ENCODE results near the gene KCNK7. TPM values are rescaled to one million over a fixed set of nuclear protein-coding genes. Genes with fewer than 3 reads are reported as not detected.

Gene KCNK7
- polyA plus RNA-seq, 10 donors = 0.33 to 2.7 (median 1.1) TPM

Other genes with a start within 250 kb of the KCNK7 start
- under 1 TPM in 8 of 10 donors, not detected in 2; 0.10 to 0.22 (median 0.19) TPM for gene TIGD3, start 241.0 kb downstream of the KCNK7 start, polyA plus RNA-seq (ENCODE audit: insufficient read length in 10 of 10)
- 1 to 10 TPM; 5.1 to 9.4 (median 6.2) TPM for gene SLC25A45, start 213.2 kb downstream of the KCNK7 start, polyA plus RNA-seq (ENCODE audit: insufficient read length in 10 of 10)
- gene FRMD8, start 209.2 kb downstream of the KCNK7 start, polyA plus RNA-seq (ENCODE audit: insufficient read length in 10 of 10) = 10 to 100 TPM in 3 of 10 donors, 1 to 10 TPM in 7; 7.4 to 12.7 (median 9.2) TPM
- gene NEAT1, start 173.0 kb downstream of the KCNK7 start, polyA plus RNA-seq (ENCODE audit: insufficient read length in 10 of 10) = 100 to 1,000 TPM in 3 of 10 donors, 10 to 100 TPM in 7; 39.4 to 242 (median 61.8) TPM
- gene MALAT1, start 96.8 kb downstream of the KCNK7 start, polyA plus RNA-seq (ENCODE audit: insufficient read length in 10 of 10) = 100 to 1,000 TPM in 9 of 10 donors, 10 to 100 TPM in 1; 85.1 to 316 (median 172) TPM
- 10 to 100 TPM; 37.5 to 56.9 (median 41.6) TPM for gene SCYL1, start 70.7 kb downstream of the KCNK7 start, polyA plus RNA-seq (ENCODE audit: insufficient read length in 10 of 10)
- 100 to 1,000 TPM; 104 to 189 (median 128) TPM for gene LTBP3, start 37.4 kb downstream of the KCNK7 start, polyA plus RNA-seq (ENCODE audit: insufficient read length in 10 of 10)
- gene ZNRD2, start 25.3 kb downstream of the KCNK7 start, polyA plus RNA-seq (ENCODE audit: insufficient read length in 10 of 10) = 10 to 100 TPM; 51.9 to 71.8 (median 54.4) TPM
- 10 to 100 TPM; 29.3 to 39.1 (median 34.5) TPM for gene FAM89B, start 23.3 kb downstream of the KCNK7 start, polyA plus RNA-seq (ENCODE audit: insufficient read length in 10 of 10)
- gene EHBP1L1, start 19.7 kb downstream of the KCNK7 start, polyA plus RNA-seq (ENCODE audit: insufficient read length in 10 of 10) = 100 to 1,000 TPM; 140 to 326 (median 260) TPM
- gene MAP3K11, start 18.4 kb upstream of the KCNK7 start, polyA plus RNA-seq (ENCODE audit: insufficient read length in 10 of 10) = 10 to 100 TPM; 21.8 to 34.2 (median 26.6) TPM
- 10 to 100 TPM; 12.6 to 23.6 (median 17.5) TPM for gene PCNX3, start 20.0 kb upstream of the KCNK7 start, polyA plus RNA-seq (ENCODE audit: insufficient read length in 10 of 10)
- 10 to 100 TPM; 24.4 to 44.3 (median 36.2) TPM for gene SIPA1, start 42.3 kb upstream of the KCNK7 start, polyA plus RNA-seq (ENCODE audit: insufficient read length in 10 of 10)
- 10 to 100 TPM; 38.3 to 47.3 (median 42.1) TPM for gene RELA, start 67.1 kb upstream of the KCNK7 start, polyA plus RNA-seq (ENCODE audit: insufficient read length in 10 of 10)
- gene KAT5, start 116.5 kb upstream of the KCNK7 start, polyA plus RNA-seq (ENCODE audit: insufficient read length in 10 of 10) = 10 to 100 TPM; 29.1 to 39.6 (median 34.4) TPM
- 10 to 100 TPM; 20.0 to 30.6 (median 25.3) TPM for gene RNASEH2C, start 125.0 kb upstream of the KCNK7 start, polyA plus RNA-seq (ENCODE audit: insufficient read length in 10 of 10)
- 1 to 10 TPM; 1.4 to 3.0 (median 2.2) TPM for gene AP5B1, start 185.2 kb upstream of the KCNK7 start, polyA plus RNA-seq (ENCODE audit: insufficient read length in 10 of 10)
- gene OVOL1, start 191.3 kb upstream of the KCNK7 start, polyA plus RNA-seq (ENCODE audit: insufficient read length in 10 of 10) = 1 to 10 TPM in 1 of 10 donors, under 1 TPM in 1, not detected in 8; 0.31 to 1.2 TPM
- gene SNX32, start 238.2 kb upstream of the KCNK7 start, polyA plus RNA-seq (ENCODE audit: insufficient read length in 10 of 10) = 1 to 10 TPM in 9 of 10 donors, under 1 TPM in 1; 0.64 to 2.3 (median 1.6) TPM

Measured in muscle of back (tissue), 10 donors.